Measurements from ENCODE around the gene VRK1. TPM values are rescaled to one million over a fixed set of nuclear protein-coding genes. Genes with fewer than 3 reads are reported as not detected.

Gene VRK1
- polyA plus RNA-seq, 1 of the 3 experiments (the other 2 are of a cell fraction), result 9.1 TPM

- TF ChIP-seq CTCF (IDR thresholded peaks at IDR 0.05), result no peak
- TF ChIP-seq, protein P1, sequence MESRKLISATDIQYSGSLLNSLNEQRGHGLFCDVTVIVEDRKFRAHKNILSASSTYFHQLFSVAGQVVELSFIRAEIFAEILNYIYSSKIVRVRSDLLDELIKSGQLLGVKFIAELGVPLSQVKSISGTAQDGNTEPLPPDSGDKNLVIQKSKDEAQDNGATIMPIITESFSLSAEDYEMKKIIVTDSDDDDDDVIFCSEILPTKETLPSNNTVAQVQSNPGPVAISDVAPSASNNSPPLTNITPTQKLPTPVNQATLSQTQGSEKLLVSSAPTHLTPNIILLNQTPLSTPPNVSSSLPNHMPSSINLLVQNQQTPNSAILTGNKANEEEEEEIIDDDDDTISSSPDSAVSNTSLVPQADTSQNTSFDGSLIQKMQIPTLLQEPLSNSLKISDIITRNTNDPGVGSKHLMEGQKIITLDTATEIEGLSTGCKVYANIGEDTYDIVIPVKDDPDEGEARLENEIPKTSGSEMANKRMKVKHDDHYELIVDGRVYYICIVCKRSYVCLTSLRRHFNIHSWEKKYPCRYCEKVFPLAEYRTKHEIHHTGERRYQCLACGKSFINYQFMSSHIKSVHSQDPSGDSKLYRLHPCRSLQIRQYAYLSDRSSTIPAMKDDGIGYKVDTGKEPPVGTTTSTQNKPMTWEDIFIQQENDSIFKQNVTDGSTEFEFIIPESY (IDR thresholded peaks at IDR 0.05; ENCODE audit: borderline replicate concordance, low read depth), result no peak
- TF ChIP-seq YY1 (IDR thresholded peaks at IDR 0.05; ENCODE audit: low read depth), result no peak
- no peak for TF ChIP-seq RXRA (IDR thresholded peaks at IDR 0.05; ENCODE audit: borderline replicate concordance, low read depth)
- TF ChIP-seq SMC3 (IDR thresholded peaks at IDR 0.05; ENCODE audit: low read depth, low read length), result no peak
Measured at GRCh38 chr14:96893966-96894622, 96.9 kb downstream of the VRK1 start (continued).

DNA sequence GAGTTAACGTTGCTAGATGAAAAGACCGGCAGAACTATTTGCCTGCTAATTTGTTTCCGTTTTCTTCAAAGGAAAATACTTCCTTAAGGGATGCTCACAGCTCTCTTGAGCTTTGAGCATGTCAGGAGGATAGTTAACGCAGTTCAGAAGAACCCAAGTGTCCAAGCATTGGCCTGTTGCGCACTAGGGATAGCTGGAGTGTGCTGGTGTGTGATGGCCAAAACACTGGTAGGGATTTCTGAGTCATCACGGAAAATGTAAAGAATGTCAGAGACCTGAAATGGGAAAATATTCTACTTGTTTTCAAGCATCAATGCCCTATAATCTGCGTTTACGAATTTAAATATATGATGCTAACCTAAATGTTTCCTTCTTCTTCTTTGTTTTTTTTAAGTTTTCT, 97.8 kb downstream of the VRK1 start:
- Histone ChIP-seq H3K9ac (no peak overlapping the region), H3K4me1 (ENCODE audit: control insufficient read depth in 1 of 2, insufficient read depth in 2 of 2, low read depth in 1 of 2, low read length in 1 of 2) (peaks cover 0 to 2% of the 10 kb centered on the region in 2 experiments; a peak in 2 of 4 replicates), H3K36me3 (replicated peaks in 1 of 2; ENCODE audit: control insufficient read depth in 1 of 2, insufficient read depth in 2 of 2, low read length in 1 of 2) (no peaks in the 10 kb centered on the region), H3K27ac (ENCODE audit: low read depth in 2 of 2, low read length in 1 of 2) (no peak overlapping the region), H2AFZ (ENCODE audit: low read depth) (no peak overlapping the region), H3K4me2 (no peak overlapping the region), H3K79me2 (ENCODE audit: insufficient read depth) (no peaks in the 10 kb centered on the region), H4K20me1 (ENCODE audit: insufficient read depth) (no peaks in the 10 kb centered on the region), H3K9me2 (no peaks in the 10 kb centered on the region), H3F3A (replicated peaks; ENCODE audit: insufficient read depth) (no peaks in the 10 kb centered on the region), H3K4me3 (ENCODE audit: low read depth in 2 of 2, low read length in 1 of 2) (no peak overlapping the region), H3K9me3 (no peaks in the 10 kb centered on the region), H3K27me3 (ENCODE audit: insufficient read depth) (no peaks in the 10 kb centered on the region)
- POLR2A ChIA-PET, result no interaction called here
- no peak for DNase-seq
- 94% methylated on average over 8 of the region's 8 CpGs for WGBS (ENCODE audit: low lambda C conversion rate)
- CTCF ChIA-PET, result no interaction called here
- no peak for TF ChIP-seq SMC3 (IDR thresholded peaks at IDR 0.05; ENCODE audit: low read depth, low read length)
- TF ChIP-seq NRF1 (IDR thresholded peaks at IDR 0.05; ENCODE audit: low read depth, low read length), result no peak

DNA sequence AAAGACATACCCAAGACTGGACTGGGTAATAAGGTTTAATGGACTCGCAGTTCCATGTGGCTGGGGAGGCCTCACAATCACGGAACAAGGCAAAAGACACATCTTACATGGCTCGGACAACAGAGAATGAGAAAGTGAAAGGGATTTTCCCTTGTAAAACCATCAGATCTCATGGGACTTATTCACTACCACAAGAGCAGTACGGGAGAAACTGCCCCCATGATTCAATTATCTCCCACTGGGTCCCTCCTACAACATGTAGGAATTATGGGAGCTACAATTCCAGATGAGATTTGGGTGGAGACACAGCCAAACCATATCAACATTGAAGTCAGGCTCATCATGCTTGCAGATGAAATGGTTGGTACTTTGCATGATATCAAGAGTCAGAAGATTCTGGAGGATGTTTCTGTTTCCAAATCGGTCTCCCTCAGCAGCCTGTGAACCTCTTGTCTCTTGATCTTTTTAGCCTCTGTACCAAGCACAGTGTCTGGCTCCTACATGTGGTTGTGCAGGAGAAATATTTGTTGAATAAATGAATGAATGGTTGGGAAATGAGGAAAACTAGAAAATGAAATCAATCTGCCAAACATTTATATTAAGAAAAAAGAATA, 98.6 kb downstream of the VRK1 start:
- CTCF ChIA-PET, result no interaction called here
- Histone ChIP-seq H3K9me2 (no peaks in the 10 kb centered on the region), H3K9me3 (no peaks in the 10 kb centered on the region), H3F3A (replicated peaks; ENCODE audit: insufficient read depth) (no peaks in the 10 kb centered on the region), H4K20me1 (ENCODE audit: insufficient read depth) (no peaks in the 10 kb centered on the region), H3K79me2 (ENCODE audit: insufficient read depth) (no peaks in the 10 kb centered on the region), H2AFZ (ENCODE audit: low read depth) (no peak overlapping the region), H3K4me2 (no peak overlapping the region), H3K27ac (ENCODE audit: low read depth in 2 of 2, low read length in 1 of 2) (no peak overlapping the region), H3K27me3 (ENCODE audit: insufficient read depth) (no peaks in the 10 kb centered on the region), H3K9ac (no peak overlapping the region), H3K4me1 (ENCODE audit: control insufficient read depth in 1 of 2, insufficient read depth in 2 of 2, low read depth in 1 of 2, low read length in 1 of 2) (no peaks in the 10 kb centered on the region), H3K36me3 (replicated peaks in 1 of 2; ENCODE audit: control insufficient read depth in 1 of 2, insufficient read depth in 2 of 2, low read length in 1 of 2) (no peaks in the 10 kb centered on the region), H3K4me3 (ENCODE audit: low read depth in 2 of 2, low read length in 1 of 2) (no peak overlapping the region)
- WGBS (ENCODE audit: low lambda C conversion rate), result 97% methylated on average over 5 of the region's 5 CpGs
- DNase-seq, result no peak
- TF ChIP-seq YY1 (IDR thresholded peaks at IDR 0.05; ENCODE audit: low read depth) (no peak), EP300 (IDR thresholded peaks at IDR 0.05; ENCODE audit: borderline replicate concordance in 1 of 2, low read depth in 1 of 2, low read length in 1 of 2) (no peak)
- TF ChIP-seq, protein P2, sequence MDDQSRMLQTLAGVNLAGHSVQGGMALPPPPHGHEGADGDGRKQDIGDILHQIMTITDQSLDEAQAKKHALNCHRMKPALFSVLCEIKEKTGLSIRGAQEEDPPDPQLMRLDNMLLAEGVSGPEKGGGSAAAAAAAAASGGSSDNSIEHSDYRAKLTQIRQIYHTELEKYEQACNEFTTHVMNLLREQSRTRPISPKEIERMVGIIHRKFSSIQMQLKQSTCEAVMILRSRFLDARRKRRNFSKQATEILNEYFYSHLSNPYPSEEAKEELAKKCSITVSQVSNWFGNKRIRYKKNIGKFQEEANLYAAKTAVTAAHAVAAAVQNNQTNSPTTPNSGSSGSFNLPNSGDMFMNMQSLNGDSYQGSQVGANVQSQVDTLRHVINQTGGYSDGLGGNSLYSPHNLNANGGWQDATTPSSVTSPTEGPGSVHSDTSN (IDR thresholded peaks at IDR 0.05), result no peak
- POLR2A ChIA-PET, result no interaction called here

Measured in SK-N-SH (cell line).